Measurements from ENCODE around the gene MED26. TPM values are rescaled to one million over a fixed set of nuclear protein-coding genes. Genes with fewer than 3 reads are reported as not detected.

Gene MED26
- total and polyA plus RNA-seq, 2 of the 8 experiments (the other 6 are each of a cell fraction or from before 2014, with no cell fraction given), result 5.3 to 10.7 TPM

DNA sequence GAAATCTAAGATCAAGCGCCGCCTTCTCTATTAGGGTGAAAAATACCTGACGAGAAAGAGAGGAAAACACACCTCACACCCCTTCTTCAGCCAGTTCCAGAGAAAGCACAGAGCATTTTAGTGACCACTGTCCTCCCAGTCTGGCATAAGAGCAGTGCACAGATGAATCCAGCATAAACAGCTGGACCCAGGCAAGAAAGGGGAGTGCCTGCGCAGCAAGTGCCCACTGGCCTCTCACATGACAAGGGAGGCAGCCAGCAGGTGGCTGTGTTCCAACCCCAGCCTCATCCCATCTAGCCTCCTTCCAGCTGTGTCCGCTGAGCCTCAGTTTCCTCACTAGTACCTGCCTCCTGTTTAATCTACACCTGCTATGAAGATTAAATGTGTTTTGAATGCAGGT is 8.0 kb downstream of the MED26 start (continued):
- TF ChIP-seq SUZ12 (IDR thresholded peaks at IDR 0.05; ENCODE audit: low read length) (no peak), POLR2A (IDR thresholded peaks at IDR 0.05; ENCODE audit: control extremely low read depth in 1 of 2, low read depth in 2 of 2, low read length in 2 of 2) (no peak), SP4 (IDR thresholded peaks at IDR 0.05; ENCODE audit: low read length) (no peak), RAD21 (IDR thresholded peaks at IDR 0.05 in 1 of 2, conservative IDR thresholded peaks at IDR 0.05 in 1 of 2; ENCODE audit: low read depth in 2 of 2, low read length in 2 of 2) (no peak), SP2 (IDR thresholded peaks at IDR 0.05; ENCODE audit: low read length) (no peak), EZH2 (IDR thresholded peaks at IDR 0.05; ENCODE audit: low read depth, low read length, severe bottlenecking) (no peak)
- TF ChIP-seq, protein P1, sequence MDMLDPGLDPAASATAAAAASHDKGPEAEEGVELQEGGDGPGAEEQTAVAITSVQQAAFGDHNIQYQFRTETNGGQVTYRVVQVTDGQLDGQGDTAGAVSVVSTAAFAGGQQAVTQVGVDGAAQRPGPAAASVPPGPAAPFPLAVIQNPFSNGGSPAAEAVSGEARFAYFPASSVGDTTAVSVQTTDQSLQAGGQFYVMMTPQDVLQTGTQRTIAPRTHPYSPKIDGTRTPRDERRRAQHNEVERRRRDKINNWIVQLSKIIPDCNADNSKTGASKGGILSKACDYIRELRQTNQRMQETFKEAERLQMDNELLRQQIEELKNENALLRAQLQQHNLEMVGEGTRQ (IDR thresholded peaks at IDR 0.05; ENCODE audit: low read length), result no peak

Data from H1 (cell line).